HG03025 (cell line): Measurements from ENCODE around the gene HMGA1.
A peak's percentile ranks its signal among the peaks of the same experiment; 100 is the strongest.

Experiments used
- ATAC-seq: cut with Tn5 transposase; IDR thresholded peaks from one replicate; pipeline ENCODE4 v1.9.1; 2021; ENCODE audit warnings: mild to moderate bottlenecking, moderate library complexity; ENCODE audit not compliant: unreplicated experiment, low FRiP score

HMGA1 gene

DNA sequence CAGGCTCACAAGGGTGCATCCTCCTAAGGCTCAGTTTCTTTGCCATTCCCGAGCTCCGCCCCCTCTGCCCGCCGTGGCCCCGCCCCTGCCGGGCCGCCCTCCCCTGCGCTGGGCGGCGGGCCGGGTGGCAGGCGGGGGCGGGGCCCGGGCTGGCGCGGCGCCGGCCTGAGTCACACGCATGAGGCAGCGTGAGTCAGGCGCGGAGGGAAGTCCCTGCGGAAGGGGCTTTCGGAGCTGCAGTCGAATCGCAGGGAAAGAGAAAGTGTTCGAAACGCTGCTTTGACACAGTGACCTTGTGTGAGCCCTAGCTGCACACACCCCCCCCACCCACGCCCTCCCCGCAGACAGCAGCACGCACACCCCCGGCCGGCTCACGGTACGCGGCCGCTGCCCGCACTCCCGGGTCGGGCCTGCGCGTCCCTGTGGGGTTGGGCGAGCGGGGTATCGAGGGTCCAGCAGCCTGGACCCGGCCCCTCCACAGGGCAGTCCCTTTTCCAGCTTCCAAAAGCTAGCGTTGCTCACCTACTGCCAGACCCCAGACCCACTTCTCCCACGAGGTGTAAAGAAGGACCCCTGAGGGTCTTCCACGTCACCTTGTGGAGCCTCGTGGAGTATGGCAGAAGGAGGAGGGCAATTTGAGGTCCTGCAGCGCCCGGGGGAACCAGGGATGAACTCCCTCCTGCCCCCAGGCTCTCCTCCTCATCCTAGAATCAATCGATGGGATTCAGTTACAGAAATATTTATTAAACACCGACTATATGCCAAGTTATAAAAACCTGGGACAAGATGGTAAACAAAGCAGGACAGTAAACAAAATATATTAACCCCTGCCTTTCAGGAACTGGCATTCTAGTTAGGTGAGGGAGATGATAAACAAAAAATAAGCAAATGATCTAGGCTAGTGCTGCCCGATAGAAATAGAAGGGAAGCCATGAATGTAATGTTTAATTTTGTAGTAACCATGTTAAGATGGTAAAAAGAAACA, 12.4 kb upstream of the HMGA1 start:
- peak; percentile 79 for ATAC-seq

DNA sequence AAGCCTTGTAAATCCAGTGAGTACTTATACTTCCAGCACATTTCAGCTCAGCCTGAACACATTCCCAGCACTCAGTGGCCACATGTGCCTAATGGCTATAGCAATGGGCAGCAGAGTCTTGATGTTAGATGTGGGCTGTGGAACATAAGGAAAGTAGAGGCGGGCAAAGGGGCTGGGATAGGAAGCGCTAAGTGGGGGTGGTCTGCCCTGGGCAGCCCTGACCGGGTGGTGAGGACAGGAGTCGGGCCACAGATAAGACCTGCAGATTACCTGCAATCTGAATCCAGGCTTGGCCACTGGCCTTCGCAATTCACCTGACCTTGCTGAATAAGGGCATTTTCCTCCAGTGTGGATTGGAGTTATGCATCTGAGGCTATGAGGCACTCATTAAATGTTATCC, 11.1 kb upstream of the HMGA1 start:
- no peak for ATAC-seq

DNA sequence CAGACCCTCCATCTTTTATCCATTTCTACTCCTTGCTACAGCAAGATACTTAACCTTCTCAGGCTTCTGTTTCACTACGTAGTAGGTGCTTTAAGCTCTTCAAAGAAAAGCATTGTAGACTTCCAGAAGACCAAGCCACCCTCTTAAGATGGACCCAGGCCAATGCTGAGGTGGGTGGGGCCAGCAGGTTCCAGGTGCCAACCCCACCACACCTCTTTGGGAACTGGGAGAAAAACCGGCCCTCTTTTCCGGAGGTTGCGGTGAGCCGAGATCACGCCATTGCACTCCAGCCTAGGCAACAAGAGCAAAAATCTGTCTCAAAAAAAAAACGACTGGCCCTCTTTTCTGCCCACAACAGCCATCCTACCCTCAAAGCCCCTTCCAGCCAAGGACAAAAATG, 10.6 kb upstream of the HMGA1 start:
- ATAC-seq = no peak

DNA sequence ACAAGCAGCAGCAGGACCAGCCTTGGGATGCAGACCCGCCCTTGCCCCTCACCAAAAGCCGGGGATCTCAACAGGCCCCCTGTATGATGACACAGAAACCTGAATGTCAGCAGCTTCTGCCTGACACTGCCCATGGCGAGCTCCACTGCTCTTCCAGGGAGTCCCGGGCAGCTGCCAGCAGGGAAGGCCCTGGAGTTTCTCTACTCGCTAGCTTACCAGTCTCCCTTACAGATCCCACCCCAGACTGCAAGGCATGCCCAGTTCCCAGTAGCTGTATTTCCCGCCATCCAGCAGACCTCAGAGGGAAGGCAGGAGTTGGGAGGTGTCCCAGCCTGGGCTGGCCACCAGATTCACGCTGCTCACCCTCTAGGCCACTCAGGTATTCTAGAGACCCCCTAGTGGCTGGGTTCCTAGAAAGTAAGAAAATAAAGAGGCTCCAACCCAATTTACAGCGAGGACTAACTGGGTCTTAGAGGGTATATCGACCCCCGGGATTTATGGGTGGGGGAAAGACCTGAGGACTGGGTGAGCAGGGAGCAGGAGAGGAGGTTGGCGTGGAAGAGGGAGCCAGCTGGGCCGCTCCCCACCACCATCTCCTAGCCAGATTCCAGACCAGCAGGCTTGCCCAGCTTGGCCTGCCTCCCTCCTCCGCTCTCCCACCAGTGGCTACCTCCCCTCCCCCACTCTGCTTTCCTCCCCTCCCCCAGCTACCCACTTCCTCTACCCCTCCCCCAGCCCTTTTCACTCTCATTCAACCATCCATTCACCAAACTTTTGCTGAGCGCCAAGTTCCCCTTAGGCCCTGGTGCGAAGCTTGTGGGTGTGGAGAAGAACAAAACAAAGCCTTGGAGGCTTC, 9.7 kb upstream of the HMGA1 start:
- no peak for ATAC-seq

DNA sequence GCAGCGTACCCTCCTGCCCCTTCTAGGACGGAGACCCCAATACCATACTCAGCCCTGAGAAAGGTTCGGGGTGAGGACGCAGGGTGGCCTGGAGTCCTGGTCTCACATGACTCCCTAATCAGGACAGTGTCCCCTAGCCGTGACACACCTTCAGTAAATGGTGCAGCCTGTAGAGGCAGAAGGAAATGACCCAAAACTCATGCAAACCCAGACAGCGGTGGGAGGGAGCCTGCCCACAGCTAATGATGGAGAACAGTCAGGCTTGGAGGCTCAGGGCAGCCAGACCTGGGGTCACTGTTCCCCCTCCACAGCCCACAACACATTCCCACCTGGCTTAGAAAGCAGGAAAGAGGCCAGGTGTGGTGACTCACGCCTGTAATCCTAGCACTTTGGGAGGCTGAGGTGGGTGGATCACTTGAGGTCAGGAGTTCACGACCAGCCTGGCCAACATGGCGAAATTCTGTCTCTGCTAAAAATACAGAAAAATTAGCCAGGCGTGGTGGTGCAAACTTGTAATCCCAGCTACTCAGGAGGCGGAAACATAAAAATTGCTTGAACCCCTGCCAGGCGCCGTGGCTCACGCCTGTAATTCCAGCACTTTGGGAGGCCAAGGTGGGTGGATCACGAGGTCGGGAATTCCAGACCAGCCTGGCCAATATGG, 8.8 kb upstream of the HMGA1 start:
- no peak for ATAC-seq

DNA sequence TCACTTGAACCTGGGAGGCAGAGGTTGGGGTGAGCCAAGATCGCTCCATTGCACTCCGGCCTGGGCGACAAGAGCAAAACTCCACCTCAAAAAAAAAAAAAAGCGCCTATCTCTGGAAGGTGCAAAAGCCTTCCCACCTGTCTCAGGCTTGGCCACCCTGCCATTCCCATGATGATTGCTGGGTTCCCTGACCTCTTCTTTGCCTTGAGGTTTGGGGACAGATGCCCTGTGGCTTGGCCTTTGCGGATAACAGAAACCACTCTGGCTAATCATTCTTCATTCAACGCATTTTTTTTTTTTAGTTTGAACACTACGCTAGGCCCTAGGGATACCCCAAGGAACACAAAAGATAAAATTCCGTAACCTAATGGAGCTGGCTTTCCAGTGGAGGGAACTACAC, 6.8 kb upstream of the HMGA1 start:
- no peak for ATAC-seq

DNA sequence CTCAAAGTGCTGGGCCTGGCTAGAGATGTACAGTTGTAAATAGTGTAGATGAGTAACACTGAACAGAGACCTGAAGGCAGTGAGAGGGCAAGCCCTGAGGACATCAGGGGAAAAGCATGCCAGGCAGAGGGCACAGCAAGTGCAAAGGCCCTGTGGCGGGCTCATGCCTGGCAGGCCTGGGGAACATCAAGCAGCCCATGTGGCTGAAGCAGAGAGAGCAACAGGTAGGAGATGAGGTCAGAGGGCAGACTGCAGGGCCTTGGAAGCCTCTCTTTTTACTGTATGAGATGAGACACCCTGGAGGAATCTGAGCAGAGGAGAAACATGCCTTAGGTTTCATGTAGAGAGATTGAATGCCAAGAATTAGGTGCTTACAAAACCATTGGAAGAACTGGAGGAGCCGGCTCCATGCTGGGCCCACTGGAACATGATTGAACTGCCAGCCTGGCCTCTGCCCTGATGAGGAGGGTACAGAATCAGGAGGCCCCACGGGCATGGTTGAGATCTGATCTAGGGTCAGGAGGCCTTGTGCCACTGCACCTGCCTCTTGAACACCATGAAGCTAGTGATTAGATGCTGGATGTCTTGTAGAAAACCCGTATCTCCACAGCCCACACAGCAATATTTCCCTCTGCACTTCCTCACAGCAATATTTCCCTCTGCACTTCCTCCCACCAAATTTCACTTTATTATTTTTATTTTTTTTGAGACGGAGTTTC, 5.9 kb upstream of the HMGA1 start:
- ATAC-seq = no peak

DNA sequence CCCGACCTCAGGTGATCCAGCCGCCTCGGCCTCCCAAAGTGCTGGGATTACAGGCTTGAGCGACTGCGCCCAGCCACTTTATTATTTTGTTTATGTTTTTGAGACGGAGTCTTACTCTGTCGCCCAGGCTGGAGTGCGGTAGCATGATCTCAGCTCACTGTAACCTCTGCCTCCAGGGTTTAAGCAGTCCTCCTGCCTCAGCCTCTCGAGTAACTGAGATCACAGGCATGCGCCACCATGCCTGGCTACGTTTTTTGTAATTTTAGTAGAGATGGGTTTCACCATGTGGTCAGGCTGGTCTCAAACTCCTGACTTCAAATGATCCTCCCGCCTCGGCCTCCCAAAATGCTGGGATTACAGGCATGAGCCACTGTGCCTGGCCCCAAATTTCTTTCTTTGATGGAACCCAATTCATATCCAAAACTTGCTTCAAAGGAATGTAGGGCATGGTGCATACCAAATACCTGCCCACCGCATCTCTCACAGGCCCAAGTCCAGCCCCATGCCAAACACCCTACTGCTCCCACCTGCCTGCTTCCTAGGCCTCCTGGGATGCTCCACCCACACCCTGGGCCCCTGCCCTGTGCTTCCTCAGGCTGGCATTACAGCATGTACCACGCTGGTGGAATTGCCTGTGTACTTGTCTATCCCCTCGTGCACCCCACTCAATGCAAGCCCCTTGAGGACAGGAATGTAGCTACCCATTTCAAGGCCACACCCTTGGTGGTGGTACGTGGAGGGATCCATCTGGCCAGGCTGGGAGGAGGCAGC, 4.9 kb upstream of the HMGA1 start:
- no peak for ATAC-seq

DNA sequence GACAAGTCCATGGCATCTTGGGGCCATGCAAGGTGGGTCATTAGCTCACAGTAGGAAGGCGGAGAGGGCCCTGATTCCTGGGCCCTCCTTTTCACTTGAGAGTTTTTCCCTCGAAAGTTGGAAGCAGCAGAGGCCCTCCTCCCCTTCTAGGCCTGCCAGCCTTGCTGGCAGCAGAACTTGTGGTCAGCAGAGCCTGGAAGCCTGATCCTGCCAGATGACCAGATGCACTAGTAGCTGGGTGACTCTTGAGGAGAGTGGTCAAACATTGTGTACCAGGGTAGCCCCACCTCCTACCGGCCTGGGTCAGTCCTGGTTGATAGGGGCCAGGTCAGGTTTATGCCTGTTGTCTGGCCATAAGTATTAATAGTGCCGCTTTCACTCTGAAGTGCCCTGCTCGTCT, 3.8 kb upstream of the HMGA1 start:
- no peak for ATAC-seq

DNA sequence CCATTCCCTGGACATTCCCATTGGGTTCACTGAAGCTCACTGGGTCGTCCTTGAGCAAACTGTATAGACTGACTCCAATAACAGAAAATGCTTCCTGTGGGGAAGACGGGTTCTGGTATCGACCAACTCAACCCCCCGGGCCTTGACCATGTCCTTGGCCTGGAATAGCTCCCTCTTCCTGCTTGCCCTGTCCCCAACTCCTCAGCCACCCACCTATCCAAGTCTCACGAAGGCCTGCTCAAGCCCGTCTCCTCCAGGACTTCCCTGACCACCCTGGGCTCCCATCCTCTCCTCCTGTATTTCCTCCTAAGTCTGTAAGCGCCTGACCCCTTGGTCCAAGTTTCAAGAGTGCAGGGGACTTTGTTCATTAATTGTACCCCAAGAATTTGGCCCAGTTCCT, 2.8 kb upstream of the HMGA1 start:
- ATAC-seq = no peak

DNA sequence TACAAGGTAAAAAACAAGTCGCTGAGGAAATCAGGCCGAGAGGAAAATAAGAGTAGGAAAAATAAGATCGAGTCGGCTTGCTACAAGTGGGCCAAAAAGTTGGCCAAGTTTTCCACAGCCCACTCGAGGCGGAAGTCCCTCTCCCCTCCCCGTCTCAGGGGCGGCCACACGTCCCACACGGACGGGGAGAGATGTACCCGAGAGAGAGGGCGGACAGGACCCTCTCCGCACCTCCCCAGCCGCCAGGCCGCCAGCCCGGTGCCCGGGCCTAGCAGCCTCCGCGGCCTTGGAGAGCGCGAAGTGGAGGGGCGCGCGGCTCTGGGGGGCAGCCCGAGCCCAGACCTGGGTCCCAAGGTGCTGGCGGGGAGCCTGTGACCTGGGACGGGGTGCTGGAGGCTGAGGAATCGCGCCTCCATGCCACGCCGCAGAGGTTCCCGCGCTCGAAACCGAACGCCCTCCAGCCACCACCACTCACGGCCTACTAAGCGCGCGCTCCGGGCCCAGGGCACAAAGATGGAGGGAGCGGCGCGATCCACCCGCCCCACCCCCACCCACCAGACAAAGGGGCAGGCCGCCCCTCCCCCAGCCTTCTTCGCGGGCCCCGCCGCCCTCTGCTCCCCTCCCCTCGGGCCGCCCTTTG, 1.9 kb upstream of the HMGA1 start:
- ATAC-seq = no peak

DNA sequence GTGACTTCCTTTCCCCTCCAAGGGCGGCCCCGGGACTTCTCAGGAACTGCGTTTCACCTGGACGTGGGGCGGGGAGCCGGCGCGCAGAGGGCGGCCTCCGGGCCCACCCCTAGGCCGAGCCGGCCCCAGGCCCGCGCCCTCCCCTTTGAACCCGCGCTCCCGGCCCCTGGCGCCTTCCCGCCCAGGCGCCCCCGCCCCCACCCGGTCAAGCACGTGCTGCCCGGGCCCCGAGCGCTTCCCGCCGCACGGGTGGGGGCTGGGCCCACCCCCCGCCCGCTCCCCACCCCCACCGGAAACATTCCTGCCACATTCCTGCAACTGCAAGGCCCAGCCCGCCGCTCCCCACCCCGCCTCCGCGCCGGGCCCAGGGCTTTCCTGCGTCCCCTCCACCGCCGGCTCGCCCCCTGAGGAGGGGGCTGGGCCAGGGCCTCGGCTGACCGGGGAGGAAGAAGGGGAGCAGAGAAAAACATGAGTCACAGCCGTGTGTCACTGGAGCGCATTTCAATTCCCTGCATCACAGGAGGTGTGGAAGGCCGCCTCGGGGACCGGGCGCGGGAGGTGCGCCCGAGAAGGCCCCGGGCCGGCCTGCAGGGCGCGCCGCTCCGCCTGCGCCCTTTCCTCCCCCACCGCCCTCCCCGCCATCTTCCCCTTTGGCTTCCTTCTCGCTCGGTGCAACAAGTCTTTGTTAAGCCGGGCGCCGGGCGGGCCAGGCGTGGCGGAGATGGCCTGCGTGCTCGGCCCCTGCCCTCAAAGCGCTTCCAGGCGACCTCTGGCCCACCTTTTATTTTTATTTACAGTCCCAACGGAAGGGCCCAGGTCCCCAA, 1.2 kb upstream of the HMGA1 start:
- no peak for ATAC-seq

DNA sequence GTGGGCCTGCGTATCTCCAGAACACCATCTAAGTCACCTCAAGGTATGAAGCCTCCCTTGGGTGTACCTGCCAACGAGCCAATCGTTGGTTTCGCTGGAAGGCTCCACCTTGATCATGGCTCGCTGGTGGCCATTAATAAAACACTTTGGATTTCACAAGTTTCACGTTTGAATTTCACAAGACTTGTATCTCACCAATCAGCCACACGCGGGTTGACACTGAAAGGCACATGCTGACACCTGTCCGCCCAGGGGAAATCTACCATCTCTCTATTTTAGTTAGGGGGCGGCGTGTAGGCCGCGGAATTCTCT, 586 bp upstream of the HMGA1 start:
- ATAC-seq = peak; percentile 1

DNA sequence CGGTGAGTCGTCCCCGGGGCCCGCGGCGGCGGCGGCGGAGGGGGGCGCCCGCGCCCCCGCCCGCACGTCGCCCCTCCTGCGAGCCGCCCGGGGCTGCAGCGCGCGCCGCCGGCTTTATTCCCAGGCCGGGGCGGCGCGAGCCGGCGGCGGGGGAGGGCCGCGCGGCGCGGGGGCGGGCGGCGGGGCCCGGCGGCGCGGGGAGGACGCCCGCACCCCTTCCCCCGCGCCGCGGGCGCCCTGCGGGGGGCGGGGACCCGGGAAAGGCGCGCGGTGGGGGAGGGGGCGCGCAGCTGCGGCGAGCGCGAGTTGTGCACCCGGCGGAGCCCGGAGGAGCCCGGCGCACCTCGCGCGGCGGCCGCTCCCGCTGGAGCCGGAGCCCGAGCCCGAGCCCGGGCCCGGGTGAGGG, 646 bp downstream of the HMGA1 start:
- ATAC-seq = peak; percentile 11

DNA sequence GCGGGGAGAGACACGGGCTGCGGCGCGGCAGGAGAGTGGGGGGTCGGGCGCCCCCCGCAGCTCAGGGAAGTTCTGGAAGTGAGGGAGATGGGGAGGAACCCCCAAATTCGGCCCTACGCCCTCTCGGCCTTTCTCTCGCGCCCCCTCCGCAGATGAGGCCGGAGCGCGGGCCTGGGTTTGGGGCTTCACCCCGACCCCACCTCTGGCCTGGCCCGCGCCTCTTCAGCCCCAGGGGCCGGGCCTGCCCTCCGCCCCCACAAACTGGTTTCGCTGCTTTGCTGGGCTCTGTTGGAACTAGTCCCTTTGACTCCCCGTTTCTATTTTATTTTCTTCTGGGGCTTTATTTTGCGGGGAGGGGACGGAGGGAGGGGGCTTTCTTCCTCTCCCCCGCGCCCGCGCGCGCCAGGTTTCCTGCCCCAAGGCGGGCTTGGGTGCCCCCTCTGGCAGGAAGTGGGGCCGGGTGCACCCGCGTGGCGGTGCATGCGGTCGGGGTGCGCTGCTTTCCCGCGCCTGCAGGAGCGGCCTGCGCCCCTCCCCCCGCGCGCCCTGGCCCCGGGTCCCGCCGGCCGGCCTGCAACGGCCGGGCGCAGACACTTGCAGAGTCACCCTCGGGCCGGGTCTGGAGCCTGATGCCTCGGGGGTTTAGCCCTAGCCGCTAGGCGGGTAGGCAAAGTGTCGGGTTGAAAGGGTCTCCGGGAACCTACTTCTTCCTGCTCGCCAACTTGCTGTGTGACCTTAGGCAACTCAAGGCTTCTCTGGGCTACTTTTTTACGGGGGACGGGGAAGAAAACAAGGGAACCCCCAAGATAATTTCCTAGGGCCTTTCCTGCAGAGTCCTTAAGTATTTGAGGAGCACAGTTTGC, 1.3 kb downstream of the HMGA1 start:
- no peak for ATAC-seq

DNA sequence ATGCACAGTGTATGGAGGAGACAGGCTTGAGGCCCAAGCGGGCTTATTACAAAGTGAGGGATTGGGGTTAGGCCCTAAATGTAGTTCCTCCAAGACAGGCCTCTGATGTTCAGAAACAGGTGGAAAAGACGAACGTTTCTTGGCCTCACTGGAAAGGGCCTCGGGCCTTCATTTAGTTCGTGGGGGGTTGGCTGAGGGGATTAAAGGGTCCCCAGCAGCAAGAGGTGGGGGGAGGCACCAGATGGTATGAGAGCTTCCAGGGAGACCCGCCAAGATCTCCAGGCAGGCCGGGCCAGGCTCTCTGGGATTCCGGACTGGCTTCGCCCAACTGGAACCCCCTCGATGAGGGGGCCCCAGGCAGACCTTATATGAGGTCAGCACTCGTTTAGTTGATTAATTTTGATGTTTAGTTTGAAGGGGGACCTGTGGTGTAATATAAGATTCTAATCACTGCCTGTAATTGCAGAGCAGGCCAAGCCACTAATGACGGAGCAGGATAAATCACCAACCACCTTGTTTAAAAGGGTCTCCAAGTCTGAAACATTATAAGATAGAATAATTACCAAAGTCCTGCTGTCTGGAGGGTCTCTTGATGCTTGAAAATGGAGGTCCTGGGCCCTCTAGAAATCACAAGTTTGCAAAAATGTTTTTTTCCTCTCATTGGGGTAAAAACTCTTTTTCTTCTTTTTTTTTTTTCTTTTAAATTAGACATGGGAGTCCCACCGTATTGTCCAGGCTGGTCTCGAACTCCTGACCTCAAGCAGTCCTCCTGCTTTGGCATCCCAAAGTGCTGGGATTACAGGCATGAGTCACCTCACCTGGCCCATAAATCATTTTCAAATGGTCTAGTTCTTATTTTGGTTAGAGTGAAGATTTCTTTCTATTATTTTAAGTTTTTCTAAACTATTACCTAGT, 2.2 kb downstream of the HMGA1 start:
- ATAC-seq = no peak

DNA sequence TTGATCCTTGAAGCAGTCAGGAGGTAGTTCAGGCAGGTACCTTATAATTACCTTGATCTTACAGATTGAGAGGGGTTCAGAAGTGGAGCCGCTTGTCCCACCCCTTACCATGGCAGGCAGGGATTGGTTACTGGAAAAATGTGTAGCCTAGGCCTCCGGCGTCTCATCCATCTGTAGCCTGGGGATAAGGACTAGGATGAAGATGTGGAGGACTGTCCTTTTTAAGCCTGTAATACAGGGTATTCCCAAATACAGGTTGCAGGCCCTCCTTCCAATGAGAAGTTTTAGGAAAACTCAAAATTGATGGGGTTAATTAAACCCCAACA, 2.8 kb downstream of the HMGA1 start:
- no peak for ATAC-seq
